ENCODE data around the gene KCND3.

Gene KCND3

GRCh38 chr1:111880881-111881837 lies 108.3 kb downstream of the KCND3 start:
- TF ChIP-seq GATA2 (IDR thresholded peaks at IDR 0.05; ENCODE audit: low read depth, low read length) (no peak), GATA3 (IDR thresholded peaks at IDR 0.05; ENCODE audit: low read depth, low read length) (no peak)

GRCh38 chr1:111879081-111879480 lies 110.4 kb downstream of the KCND3 start:
- TF ChIP-seq GATA3 (IDR thresholded peaks at IDR 0.05; ENCODE audit: low read depth, low read length), result no peak
- no peak for TF ChIP-seq GATA2 (IDR thresholded peaks at IDR 0.05; ENCODE audit: low read depth, low read length)

- no peak for TF ChIP-seq GATA3 (IDR thresholded peaks at IDR 0.05; ENCODE audit: low read depth, low read length)
- no peak for TF ChIP-seq GATA2 (IDR thresholded peaks at IDR 0.05; ENCODE audit: low read depth, low read length)
Observed at GRCh38 chr1:111878649-111879048, 110.8 kb downstream of the KCND3 start.

DNA sequence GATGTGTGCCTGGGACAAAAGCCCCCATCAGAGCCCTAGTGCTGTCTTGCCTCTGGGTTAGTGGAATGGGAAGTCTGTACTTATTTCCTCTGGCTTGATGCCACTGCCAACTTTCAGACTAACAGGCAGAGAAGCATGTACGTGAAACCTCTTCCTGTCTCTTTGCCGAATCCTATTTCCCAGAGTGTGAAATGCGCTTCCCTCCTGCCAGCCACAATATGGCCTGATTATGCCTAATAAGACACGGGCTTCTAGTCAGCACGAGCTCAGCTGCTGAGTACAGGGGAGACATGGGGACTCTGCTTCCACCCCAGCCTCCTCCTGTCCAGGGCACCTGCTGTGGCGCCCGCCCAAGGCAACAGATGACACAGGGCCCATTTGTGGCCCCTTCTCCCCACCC lies 111.4 kb downstream of the KCND3 start:
- TF ChIP-seq GATA2 (IDR thresholded peaks at IDR 0.05; ENCODE audit: low read depth, low read length) (no peak), GATA3 (IDR thresholded peaks at IDR 0.05; ENCODE audit: low read depth, low read length) (no peak)

GRCh38 chr1:111876631-111877030 lies 112.8 kb downstream of the KCND3 start:
- no peak for TF ChIP-seq GATA3 (IDR thresholded peaks at IDR 0.05; ENCODE audit: low read depth, low read length)
- TF ChIP-seq GATA2 (IDR thresholded peaks at IDR 0.05; ENCODE audit: low read depth, low read length), result no peak

DNA sequence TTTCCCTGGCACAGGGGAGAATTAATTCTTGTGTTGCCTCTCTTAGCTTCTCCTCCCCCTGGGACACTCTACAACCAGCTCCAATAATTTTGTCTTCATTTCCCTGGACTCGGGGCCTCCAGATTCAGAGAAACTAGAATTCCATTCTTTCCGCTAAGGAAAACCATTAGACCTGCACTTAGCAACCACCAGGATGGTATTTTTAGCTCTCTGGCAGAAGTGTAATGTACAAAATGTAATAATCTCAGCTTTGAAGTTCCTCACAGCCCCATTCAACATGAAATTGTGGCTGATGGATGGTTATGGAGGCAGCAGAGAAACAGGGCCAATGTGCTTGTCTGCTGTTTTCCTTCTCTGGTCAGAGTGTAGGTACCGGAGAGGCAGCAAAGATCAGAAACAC lies 113.8 kb downstream of the KCND3 start:
- TF ChIP-seq GATA2 (IDR thresholded peaks at IDR 0.05; ENCODE audit: low read depth, low read length) (no peak), GATA3 (IDR thresholded peaks at IDR 0.05; ENCODE audit: low read depth, low read length) (no peak)

- TF ChIP-seq GATA3 (IDR thresholded peaks at IDR 0.05; ENCODE audit: low read depth, low read length) (no peak), GATA2 (IDR thresholded peaks at IDR 0.05; ENCODE audit: low read depth, low read length) (no peak)
Observed at GRCh38 chr1:111873460-111874030, 115.9 kb downstream of the KCND3 start.

GRCh38 chr1:111870181-111870580 lies 119.3 kb downstream of the KCND3 start:
- TF ChIP-seq GATA2 (IDR thresholded peaks at IDR 0.05; ENCODE audit: low read depth, low read length) (no peak), GATA3 (IDR thresholded peaks at IDR 0.05; ENCODE audit: low read depth, low read length) (no peak)

DNA sequence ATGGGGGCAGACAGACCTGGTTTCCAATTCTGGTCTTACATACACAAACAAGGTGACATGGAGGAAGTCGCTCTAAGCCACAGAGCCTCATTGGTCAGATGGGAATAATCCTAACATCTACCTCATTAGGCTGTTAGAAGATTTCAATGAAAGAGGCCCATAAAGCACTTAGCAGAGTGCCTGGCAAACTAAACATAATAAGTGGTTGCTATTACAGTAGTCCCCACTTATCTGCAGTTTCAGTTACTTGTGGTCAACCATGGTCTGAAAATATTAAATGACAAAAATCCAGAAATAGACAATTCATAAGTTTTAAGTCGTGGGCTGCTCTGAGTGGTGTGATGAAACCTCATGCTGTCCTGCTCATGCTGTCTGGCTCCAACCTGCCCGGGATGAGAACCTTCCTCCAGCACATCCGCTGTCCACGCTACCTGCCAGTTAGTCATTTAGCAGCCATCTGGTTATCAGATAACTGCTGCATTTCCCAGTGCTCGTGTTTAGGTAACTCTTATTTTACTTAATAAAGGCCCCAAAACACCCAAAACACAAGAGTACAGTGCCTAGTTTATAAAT lies 121.5 kb downstream of the KCND3 start:
- TF ChIP-seq GATA3 (IDR thresholded peaks at IDR 0.05; ENCODE audit: low read depth, low read length) (no peak), GATA2 (IDR thresholded peaks at IDR 0.05; ENCODE audit: low read depth, low read length) (no peak)

- no peak for TF ChIP-seq GATA2 (IDR thresholded peaks at IDR 0.05; ENCODE audit: low read depth, low read length)
Observed at GRCh38 chr1:111864862-111865261, 124.6 kb downstream of the KCND3 start.

- TF ChIP-seq GATA3 (IDR thresholded peaks at IDR 0.05; ENCODE audit: low read depth, low read length) (no peak), GATA2 (IDR thresholded peaks at IDR 0.05; ENCODE audit: low read depth, low read length) (no peak)
Observed at GRCh38 chr1:111863401-111863800, 126.1 kb downstream of the KCND3 start.

- no peak for TF ChIP-seq GATA2 (IDR thresholded peaks at IDR 0.05; ENCODE audit: low read depth, low read length)
- no peak for TF ChIP-seq GATA3 (IDR thresholded peaks at IDR 0.05; ENCODE audit: low read depth, low read length)
Observed at GRCh38 chr1:111862599-111862998, 126.9 kb downstream of the KCND3 start.

DNA sequence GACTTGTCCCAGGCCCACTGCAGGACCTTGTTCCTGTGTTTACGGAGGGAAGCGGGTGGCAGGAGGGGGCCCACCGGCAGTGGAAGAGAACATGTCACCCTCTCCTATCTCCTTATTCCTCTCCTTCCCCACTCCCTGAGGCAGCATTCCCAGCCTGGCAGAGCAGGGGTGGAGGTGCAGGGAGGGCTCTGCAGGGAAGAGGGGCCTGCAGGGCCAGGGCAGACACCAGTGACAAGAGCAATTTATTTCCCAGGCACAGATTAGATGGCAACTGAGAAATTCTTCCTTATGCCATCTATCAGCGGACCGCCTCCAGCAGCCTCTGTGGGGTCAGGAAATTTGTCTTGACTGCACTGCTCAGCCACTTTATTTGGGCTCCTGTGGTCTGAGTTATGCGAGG lies 127.9 kb downstream of the KCND3 start:
- TF ChIP-seq GATA2 (IDR thresholded peaks at IDR 0.05; ENCODE audit: low read depth, low read length) (no peak), GATA3 (IDR thresholded peaks at IDR 0.05; ENCODE audit: low read depth, low read length) (no peak)

- TF ChIP-seq GATA3 (IDR thresholded peaks at IDR 0.05; ENCODE audit: low read depth, low read length), result no peak
- no peak for TF ChIP-seq GATA2 (IDR thresholded peaks at IDR 0.05; ENCODE audit: low read depth, low read length)
Observed at GRCh38 chr1:111857194-111857651, 132.2 kb downstream of the KCND3 start.
